GM12874 (cell line): ENCODE measurements around the gene UBN2.

Experiments used
- CTCF ChIP-seq: IDR thresholded peaks from 2 replicates; pipeline ENCODE4 v1.5.1; 2011; ENCODE audit warnings: low read depth, mild to moderate bottlenecking, control low read depth, low read length, moderate library complexity; ENCODE audit not compliant: insufficient read depth

UBN2 gene

GRCh38 chr7:139334399-139335150 is 103.5 kb downstream of the UBN2 start:
- no peak for TF ChIP-seq CTCF

- no peak for TF ChIP-seq CTCF
Measured at GRCh38 chr7:139339025-139339424, 108.0 kb downstream of the UBN2 start.

GRCh38 chr7:139339698-139340036 is 108.6 kb downstream of the UBN2 start:
- no peak for TF ChIP-seq CTCF

GRCh38 chr7:139340037-139340807 is 109.2 kb downstream of the UBN2 start:
- TF ChIP-seq CTCF: peak; percentile 77

GRCh38 chr7:139340808-139341057 is 109.7 kb downstream of the UBN2 start:
- no peak for TF ChIP-seq CTCF

- TF ChIP-seq CTCF: peak; percentile 22; the same call in 1 of the 2 replicates
Measured at GRCh38 chr7:139341058-139341775, 110.2 kb downstream of the UBN2 start, which contains the start of gene FMC1. TSS of gene FMC1 (plus strand) at chr7:139341337. CDS start at chr7:139341385, 48 bp downstream.

GRCh38 chr7:139341776-139342226 is 110.8 kb downstream of the UBN2 start:
- no peak for TF ChIP-seq CTCF
